Left lung (tissue), 10 donors: ENCODE measurements around the gene ING3. TPM values are rescaled to one million over a fixed set of nuclear protein-coding genes. Genes with fewer than 3 reads are reported as not detected.

ENCODE experiments used
- ATAC-seq: fragments of 200-7000 bp; cut with Tn5 transposase; one replicate; pipeline ENCODE4 v1.9.1; 2020; ENCODE audit warnings: moderate library complexity
- DNase-seq, 4 donors: peaks; one replicate each; pipeline ENCODE4 v3.0.0-alpha.2; 2013 to 2020
- H3K27ac ChIP-seq, 2 donors: fragments of 200-600 bp; sonication (generic) in 1 of 2; one replicate each; pipeline versions ENCODE4 v1.5.0 to v1.8.0; 2020 to 2021
- H3K27me3 ChIP-seq, 2 donors: fragments of 200-600 bp; sonication (generic) in 1 of 2; one replicate each; pipeline versions ENCODE4 v1.5.0 to v1.8.0; 2020 to 2021
- H3K36me3 ChIP-seq, 2 donors: fragments of 200-600 bp; sonication (generic) in 1 of 2; one replicate each; pipeline versions ENCODE4 v1.5.0 to v1.8.0; 2020 to 2021
- H3K4me1 ChIP-seq, 2 donors: fragments of 200-600 bp; one replicate each; pipeline ENCODE4 v1.8.0; 2021
- H3K4me3 ChIP-seq, 2 donors: fragments of 200-600 bp; sonication (generic) in 1 of 2; one replicate each; pipeline versions ENCODE4 v1.5.0 to v1.8.0; 2020 to 2021; ENCODE audit warnings: mild to moderate bottlenecking in 1 of 2
- H3K9me3 ChIP-seq, 2 donors: fragments of 200-600 bp; sonication (generic) in 1 of 2; one replicate each; pipeline versions ENCODE4 v1.5.0 to v1.8.0; 2020 to 2021
- intact Hi-C, 2 donors: fragments of 100-400 bp; cut with DNase I; formaldehyde crosslinking; loops; one replicate each; pipeline versions ENCODE4 v1.11.2 to v1.14.2; 2022
- polyA plus RNA-seq, 6 donors: library from polyadenylated mRNA; unstranded; fragments of 120-200 nt; gene quantifications; one replicate each; pipeline ENCODE4 v1.2.1, GENCODE V29; 2013; ENCODE audit not compliant: insufficient read length in 6 of 6
- total RNA-seq, 2 donors: library from RNA; stranded (reverse); fragmentation: NEBNext Ultra II Directional; extraction: Animal tissue kit (Norgen Biotek cat#: 25700); gene quantifications; one replicate each; pipeline ENCODE4 v1.2.1, GENCODE V29; 2021
- TF ChIP-seq, protein P1 (sequence below), 2 donors: fragments of 200-600 bp; sonication (generic) in 1 of 2; IDR thresholded peaks; one replicate each; pipeline versions ENCODE4 v1.5.0 to v1.8.0; 2021; ENCODE audit warnings: antibody characterized with exemption in 2 of 2
- donor health status: DM: no; HTN: yes; CAD: no.
- donor health status: DM: no; HTN: no; CAD: no.

The ING3 gene
- total and polyA plus RNA-seq, 8 donors: 13.1 to 40.6 (median 34.5) TPM

- DNase-seq: no peak
- H3K4me3 ChIP-seq: no peak overlapping the region
- no peaks in the 10 kb centered on the region for H3K9me3 ChIP-seq
- H3K27ac ChIP-seq: peak overlapping the region in 1 of 2 donors; percentile 43
- intact Hi-C loops: no loop called here
- no peaks in the 10 kb centered on the region for H3K36me3 ChIP-seq
- no peak for ATAC-seq
- TF ChIP-seq, protein P1, sequence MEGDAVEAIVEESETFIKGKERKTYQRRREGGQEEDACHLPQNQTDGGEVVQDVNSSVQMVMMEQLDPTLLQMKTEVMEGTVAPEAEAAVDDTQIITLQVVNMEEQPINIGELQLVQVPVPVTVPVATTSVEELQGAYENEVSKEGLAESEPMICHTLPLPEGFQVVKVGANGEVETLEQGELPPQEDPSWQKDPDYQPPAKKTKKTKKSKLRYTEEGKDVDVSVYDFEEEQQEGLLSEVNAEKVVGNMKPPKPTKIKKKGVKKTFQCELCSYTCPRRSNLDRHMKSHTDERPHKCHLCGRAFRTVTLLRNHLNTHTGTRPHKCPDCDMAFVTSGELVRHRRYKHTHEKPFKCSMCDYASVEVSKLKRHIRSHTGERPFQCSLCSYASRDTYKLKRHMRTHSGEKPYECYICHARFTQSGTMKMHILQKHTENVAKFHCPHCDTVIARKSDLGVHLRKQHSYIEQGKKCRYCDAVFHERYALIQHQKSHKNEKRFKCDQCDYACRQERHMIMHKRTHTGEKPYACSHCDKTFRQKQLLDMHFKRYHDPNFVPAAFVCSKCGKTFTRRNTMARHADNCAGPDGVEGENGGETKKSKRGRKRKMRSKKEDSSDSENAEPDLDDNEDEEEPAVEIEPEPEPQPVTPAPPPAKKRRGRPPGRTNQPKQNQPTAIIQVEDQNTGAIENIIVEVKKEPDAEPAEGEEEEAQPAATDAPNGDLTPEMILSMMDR (IDR thresholded peaks at IDR 0.05): no peak
- peaks cover 0 to 18% of the 10 kb centered on the region in 2 donors for H3K27me3 ChIP-seq
- H3K4me1 ChIP-seq: peaks cover 9 to 68% of the 10 kb centered on the region in 2 donors
Observed at GRCh38 chr7:120994512-120995410, 44.2 kb downstream of the ING3 start.

- Histone ChIP-seq H3K36me3 (no peaks in the 10 kb centered on the region), H3K9me3 (no peaks in the 10 kb centered on the region), H3K4me3 (no peak overlapping the region), H3K27ac (peak overlapping the region in 1 of 2 donors; percentile 66), H3K27me3 (peaks cover 0 to 11% of the 10 kb centered on the region in 2 donors), H3K4me1 (peaks cover 12 to 70% of the 10 kb centered on the region in 2 donors)
- intact Hi-C loops: no loop called here
- ATAC-seq (no peak), DNase-seq (no peak)
- TF ChIP-seq, protein P1 (IDR thresholded peaks at IDR 0.05): no peak
Observed at GRCh38 chr7:120995654-120996053, 45.1 kb downstream of the ING3 start.

DNA sequence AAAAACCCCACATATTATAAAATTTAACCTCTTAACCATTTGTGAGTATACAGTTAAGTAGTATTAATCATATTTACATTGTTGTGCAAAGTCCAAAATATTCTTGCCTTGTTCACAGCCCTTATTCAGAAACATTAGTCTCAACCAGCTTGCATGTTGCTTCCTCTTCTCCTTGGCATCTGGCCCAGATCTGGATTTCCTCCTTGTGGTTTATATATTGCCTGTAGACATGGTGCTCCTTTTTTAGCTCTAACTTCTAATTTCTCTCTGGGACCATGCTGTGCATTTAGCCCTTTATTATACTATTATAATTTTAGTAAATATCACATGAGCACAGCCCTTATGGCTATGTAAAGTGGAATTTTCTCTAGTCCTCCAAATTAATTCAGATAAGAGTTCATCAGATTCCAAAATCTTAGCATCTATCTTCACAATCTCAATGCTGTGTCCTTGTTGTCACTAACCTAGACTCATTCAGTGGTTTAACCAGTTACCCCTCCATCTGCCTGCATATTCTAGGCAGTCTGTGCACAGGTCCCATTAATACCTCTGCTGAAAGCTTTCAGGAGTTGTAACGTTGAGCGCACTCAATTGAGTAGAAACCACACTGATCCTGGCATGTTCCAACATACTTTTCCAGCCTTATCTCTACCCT lies 45.9 kb downstream of the ING3 start:
- DNase-seq (peak in 2 of 4 donors; percentile 80 to 87), ATAC-seq (peak; percentile 83)
- H3K9me3 ChIP-seq: no peaks in the 10 kb centered on the region
- TF ChIP-seq, protein P1 (IDR thresholded peaks at IDR 0.05): no peak
- H3K4me1 ChIP-seq: peaks cover 12 to 66% of the 10 kb centered on the region in 2 donors
- intact Hi-C loops: no loop called here
- no peaks in the 10 kb centered on the region for H3K36me3 ChIP-seq
- H3K27me3 ChIP-seq: peaks cover 0 to 7% of the 10 kb centered on the region in 2 donors
- H3K27ac ChIP-seq: peak overlapping the region in 1 of 2 donors; percentile 66
- H3K4me3 ChIP-seq: no peak overlapping the region

- no peak for ATAC-seq
- peaks cover 12 to 62% of the 10 kb centered on the region in 2 donors for H3K4me1 ChIP-seq
Observed at GRCh38 chr7:120996988-120997345, 46.4 kb downstream of the ING3 start.

More at GRCh38 chr7:120996988-120997345, 46.4 kb downstream of the ING3 start:
- TF ChIP-seq, protein P1 (IDR thresholded peaks at IDR 0.05): no peak
- H3K27ac ChIP-seq: peak overlapping the region in 1 of 2 donors; percentile 29
- no peaks in the 10 kb centered on the region for H3K36me3 ChIP-seq
- no peak overlapping the region for H3K4me3 ChIP-seq
- intact Hi-C loops: no loop called here
- H3K9me3 ChIP-seq: no peaks in the 10 kb centered on the region
- peaks cover 0 to 7% of the 10 kb centered on the region in 2 donors for H3K27me3 ChIP-seq
- DNase-seq: no peak
